T-helper 1 cell treated with Interleukin-12 subunit alpha and Interleukin-12 subunit beta and Interleukin-4 antibody, amounts not matched to agents 30 μg/mL and 1 μg/mL, for 36 hours (primary cell): Measurements from ENCODE around the gene KLHL22.
"Not testable (repeated sequence)": the region's sequence is repeated elsewhere in the genome, so short reads cannot be mapped to it uniquely, and the experiment has no call there.

Experiments
- H3K27ac Mint-ChIP-seq: one replicate; pipeline ENCODE4 v1.8.0; 2021; ENCODE audit warnings: mild to moderate bottlenecking, mixed read lengths
- H3K27me3 Mint-ChIP-seq: one replicate; pipeline ENCODE4 v1.8.0; 2021; ENCODE audit warnings: low read depth, mixed read lengths
- H3K36me3 Mint-ChIP-seq: one replicate; pipeline ENCODE4 v1.8.0; 2021; ENCODE audit warnings: low read depth, mixed read lengths
- H3K4me1 Mint-ChIP-seq: one replicate; pipeline ENCODE4 v1.8.0; 2021; ENCODE audit warnings: low read depth, mixed read lengths
- H3K4me3 Mint-ChIP-seq: one replicate; pipeline ENCODE4 v1.8.0; 2021; ENCODE audit warnings: mild to moderate bottlenecking, moderate library complexity, mixed read lengths
- H3K9me3 Mint-ChIP-seq: one replicate; pipeline ENCODE4 v1.8.0; 2021; ENCODE audit warnings: mixed read lengths

KLHL22 gene

GRCh38 chr22:20497426-20497825 lies 1.8 kb upstream of the KLHL22 start:
- Mint-ChIP-seq H3K36me3 (no peaks in the 10 kb centered on the region), H3K9me3 (no peaks in the 10 kb centered on the region), H3K4me3 (no peak overlapping the region), H3K27ac (no peak overlapping the region), H3K27me3 (peaks cover 4% of the 10 kb centered on the region), H3K4me1 (peaks cover 14% of the 10 kb centered on the region)

- Mint-ChIP-seq H3K9me3 (no peaks in the 10 kb centered on the region), H3K4me1 (peaks cover 19% of the 10 kb centered on the region), H3K27me3 (peaks cover 4% of the 10 kb centered on the region), H3K27ac (peak overlapping the region; percentile 91), H3K36me3 (no peaks in the 10 kb centered on the region), H3K4me3 (peak overlapping the region; percentile 96)
These were observed 476 bp upstream of the KLHL22 start for GRCh38 chr22:20495861-20496681.

- no peaks in the 10 kb centered on the region for H3K9me3 Mint-ChIP-seq
- peaks cover 4% of the 10 kb centered on the region for H3K27me3 Mint-ChIP-seq
- H3K4me3 Mint-ChIP-seq = no peak overlapping the region
- H3K27ac Mint-ChIP-seq = no peak overlapping the region
- peaks cover 14% of the 10 kb centered on the region for H3K36me3 Mint-ChIP-seq
- peaks cover 29% of the 10 kb centered on the region for H3K4me1 Mint-ChIP-seq
These were observed 4.2 kb downstream of the KLHL22 start for GRCh38 chr22:20491346-20491745.

GRCh38 chr22:20490941-20491307 lies 4.7 kb downstream of the KLHL22 start:
- Mint-ChIP-seq H3K27ac (no peak overlapping the region), H3K36me3 (peaks cover 17% of the 10 kb centered on the region), H3K4me1 (peaks cover 26% of the 10 kb centered on the region), H3K4me3 (no peak overlapping the region), H3K9me3 (no peaks in the 10 kb centered on the region), H3K27me3 (peaks cover 4% of the 10 kb centered on the region)

GRCh38 chr22:20490183-20490940 lies 5.2 kb downstream of the KLHL22 start:
- Mint-ChIP-seq H3K4me1 (peaks cover 26% of the 10 kb centered on the region), H3K27me3 (peaks cover 4% of the 10 kb centered on the region), H3K36me3 (peaks cover 17% of the 10 kb centered on the region), H3K27ac (peak overlapping the region; percentile 67), H3K4me3 (no peak overlapping the region), H3K9me3 (no peaks in the 10 kb centered on the region)

GRCh38 chr22:20488946-20489345 lies 6.6 kb downstream of the KLHL22 start:
- H3K36me3 Mint-ChIP-seq = peaks cover 21% of the 10 kb centered on the region
- H3K9me3 Mint-ChIP-seq = no peaks in the 10 kb centered on the region
- H3K4me1 Mint-ChIP-seq = peaks cover 22% of the 10 kb centered on the region

GRCh38 chr22:20487715-20488114 lies 7.9 kb downstream of the KLHL22 start:
- peaks cover 17% of the 10 kb centered on the region for H3K4me1 Mint-ChIP-seq
- peaks cover 25% of the 10 kb centered on the region for H3K36me3 Mint-ChIP-seq
- no peaks in the 10 kb centered on the region for H3K27me3 Mint-ChIP-seq
- no peak overlapping the region for H3K4me3 Mint-ChIP-seq
- H3K9me3 Mint-ChIP-seq = no peaks in the 10 kb centered on the region
- H3K27ac Mint-ChIP-seq = no peak overlapping the region

More at GRCh38 chr22:20488946-20489345, 6.6 kb downstream of the KLHL22 start:
- Mint-ChIP-seq H3K27ac (no peak overlapping the region), H3K27me3 (no peaks in the 10 kb centered on the region), H3K4me3 (no peak overlapping the region)

- Mint-ChIP-seq H3K4me3 (no peak overlapping the region), H3K27ac (no peak overlapping the region), H3K4me1 (peaks cover 12% of the 10 kb centered on the region), H3K36me3 (peaks cover 27% of the 10 kb centered on the region), H3K27me3 (no peaks in the 10 kb centered on the region), H3K9me3 (no peaks in the 10 kb centered on the region)
These were observed 9.4 kb downstream of the KLHL22 start for GRCh38 chr22:20486229-20486628.

GRCh38 chr22:20484948-20485683 lies 10.5 kb downstream of the KLHL22 start:
- H3K27ac Mint-ChIP-seq = no peak overlapping the region
- H3K27me3 Mint-ChIP-seq = no peaks in the 10 kb centered on the region
- H3K9me3 Mint-ChIP-seq = no peaks in the 10 kb centered on the region
- peaks cover 4% of the 10 kb centered on the region for H3K4me1 Mint-ChIP-seq
- H3K4me3 Mint-ChIP-seq = no peak overlapping the region
- peaks cover 27% of the 10 kb centered on the region for H3K36me3 Mint-ChIP-seq

GRCh38 chr22:20483771-20484170 lies 11.8 kb downstream of the KLHL22 start:
- Mint-ChIP-seq H3K36me3 (peaks cover 31% of the 10 kb centered on the region), H3K4me3 (no peak overlapping the region), H3K27me3 (no peaks in the 10 kb centered on the region)

GRCh38 chr22:20483143-20483506 lies 12.5 kb downstream of the KLHL22 start:
- not testable (repeated sequence) for H3K27ac Mint-ChIP-seq, H3K27me3 Mint-ChIP-seq, H3K9me3 Mint-ChIP-seq, H3K4me3 Mint-ChIP-seq, H3K4me1 Mint-ChIP-seq
- peaks cover 27% of the 10 kb centered on the region for H3K36me3 Mint-ChIP-seq

More at GRCh38 chr22:20483771-20484170, 11.8 kb downstream of the KLHL22 start:
- Mint-ChIP-seq H3K27ac (no peak overlapping the region), H3K4me1 (peaks cover 5% of the 10 kb centered on the region), H3K9me3 (no peaks in the 10 kb centered on the region)

GRCh38 chr22:20479612-20480196 lies 15.9 kb downstream of the KLHL22 start:
- no peak overlapping the region for H3K4me3 Mint-ChIP-seq
- no peaks in the 10 kb centered on the region for H3K9me3 Mint-ChIP-seq
- no peak overlapping the region for H3K27ac Mint-ChIP-seq
- no peaks in the 10 kb centered on the region for H3K27me3 Mint-ChIP-seq
- peaks cover 15% of the 10 kb centered on the region for H3K36me3 Mint-ChIP-seq
- peaks cover 15% of the 10 kb centered on the region for H3K4me1 Mint-ChIP-seq

- not testable (repeated sequence) for H3K27me3 Mint-ChIP-seq, H3K4me3 Mint-ChIP-seq, H3K9me3 Mint-ChIP-seq, H3K27ac Mint-ChIP-seq
- Mint-ChIP-seq H3K36me3 (peaks cover 13% of the 10 kb centered on the region), H3K4me1 (peaks cover 17% of the 10 kb centered on the region)
These were observed 17.5 kb downstream of the KLHL22 start for GRCh38 chr22:20478059-20478458.

- not testable (repeated sequence) for H3K9me3 Mint-ChIP-seq, H3K4me3 Mint-ChIP-seq, H3K27me3 Mint-ChIP-seq
- H3K36me3 Mint-ChIP-seq = peaks cover 16% of the 10 kb centered on the region
- H3K4me1 Mint-ChIP-seq = peaks cover 17% of the 10 kb centered on the region
- H3K27ac Mint-ChIP-seq = peak overlapping the region; percentile 3
These were observed 20.0 kb downstream of the KLHL22 start for GRCh38 chr22:20475569-20475968.
